HG03175 (cell line): Measurements from ENCODE around the gene MOGAT3.

Experiments
- ATAC-seq: cut with Tn5 transposase; IDR thresholded peaks from one replicate; pipeline ENCODE4 v1.9.1; 2021; ENCODE audit warnings: mild to moderate bottlenecking, moderate library complexity; ENCODE audit not compliant: unreplicated experiment

MOGAT3 gene

DNA sequence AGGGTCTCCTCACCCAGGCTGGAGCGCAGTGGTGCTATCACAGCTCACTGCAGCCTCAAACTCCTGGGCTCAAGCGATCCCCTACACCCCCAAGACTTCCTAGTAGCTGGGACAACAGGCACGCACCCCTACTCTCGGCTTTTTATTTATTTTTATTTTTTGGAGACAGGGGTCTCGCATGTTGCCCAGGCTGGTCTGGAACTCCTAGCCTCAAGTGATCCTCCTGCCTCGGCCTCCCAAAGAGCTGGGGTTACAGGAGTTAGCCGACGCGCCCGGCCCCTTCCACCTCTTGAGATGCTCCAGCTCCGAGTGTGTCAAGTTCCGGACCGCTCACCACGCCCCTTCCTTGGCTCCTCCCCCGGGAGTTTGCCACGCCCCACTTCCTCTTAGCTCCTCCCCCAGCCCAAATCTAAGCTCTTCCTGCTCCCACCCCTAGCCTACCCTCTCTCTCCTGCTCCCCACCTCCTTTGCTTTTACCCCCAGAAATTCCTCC is 27.0 kb downstream of the MOGAT3 start:
- no peak for ATAC-seq

DNA sequence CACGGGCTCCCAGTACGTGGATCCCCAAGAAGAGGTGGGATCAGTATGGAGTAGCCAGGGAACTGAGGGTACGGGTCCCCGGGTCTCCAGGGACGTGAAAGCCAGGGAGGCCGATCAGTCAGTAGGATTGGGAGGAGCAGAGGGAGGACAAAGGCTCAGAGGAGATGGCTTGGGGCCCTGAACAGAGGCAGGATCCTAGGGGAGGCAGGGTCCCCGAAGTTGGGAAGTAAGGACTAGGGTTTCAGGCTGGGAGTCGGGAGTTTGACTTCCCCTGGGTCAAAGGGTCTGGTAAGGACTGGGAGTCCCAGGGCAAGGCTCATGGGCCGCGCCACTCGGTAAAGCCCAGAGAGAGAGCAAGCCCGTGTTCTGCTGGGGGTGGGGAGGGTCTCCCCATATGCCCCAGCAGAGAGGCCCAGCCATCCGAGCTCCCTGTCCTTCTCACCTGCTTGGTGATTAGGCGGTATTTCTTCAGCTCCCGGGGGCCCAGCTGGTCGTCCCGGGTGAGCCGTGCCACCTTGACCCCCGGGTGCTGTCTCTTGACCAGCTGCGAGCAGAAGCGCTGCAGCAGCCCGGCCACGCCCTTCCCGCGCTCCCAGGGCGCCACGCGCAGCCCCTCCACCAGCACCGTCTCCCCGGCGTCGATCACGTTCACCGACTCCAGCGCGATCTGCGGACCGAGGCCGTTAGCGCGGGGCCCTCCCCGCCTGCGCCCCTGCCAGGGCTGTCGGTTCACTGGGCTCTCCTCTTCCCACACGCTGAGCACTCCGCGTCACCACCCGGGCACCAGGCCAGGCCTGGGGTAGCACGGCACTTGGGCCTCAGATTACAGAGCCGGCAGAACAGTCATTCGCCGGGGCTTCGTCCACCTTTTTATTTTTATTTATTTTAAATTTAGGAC is 27.7 kb downstream of the MOGAT3 start:
- no peak for ATAC-seq

DNA sequence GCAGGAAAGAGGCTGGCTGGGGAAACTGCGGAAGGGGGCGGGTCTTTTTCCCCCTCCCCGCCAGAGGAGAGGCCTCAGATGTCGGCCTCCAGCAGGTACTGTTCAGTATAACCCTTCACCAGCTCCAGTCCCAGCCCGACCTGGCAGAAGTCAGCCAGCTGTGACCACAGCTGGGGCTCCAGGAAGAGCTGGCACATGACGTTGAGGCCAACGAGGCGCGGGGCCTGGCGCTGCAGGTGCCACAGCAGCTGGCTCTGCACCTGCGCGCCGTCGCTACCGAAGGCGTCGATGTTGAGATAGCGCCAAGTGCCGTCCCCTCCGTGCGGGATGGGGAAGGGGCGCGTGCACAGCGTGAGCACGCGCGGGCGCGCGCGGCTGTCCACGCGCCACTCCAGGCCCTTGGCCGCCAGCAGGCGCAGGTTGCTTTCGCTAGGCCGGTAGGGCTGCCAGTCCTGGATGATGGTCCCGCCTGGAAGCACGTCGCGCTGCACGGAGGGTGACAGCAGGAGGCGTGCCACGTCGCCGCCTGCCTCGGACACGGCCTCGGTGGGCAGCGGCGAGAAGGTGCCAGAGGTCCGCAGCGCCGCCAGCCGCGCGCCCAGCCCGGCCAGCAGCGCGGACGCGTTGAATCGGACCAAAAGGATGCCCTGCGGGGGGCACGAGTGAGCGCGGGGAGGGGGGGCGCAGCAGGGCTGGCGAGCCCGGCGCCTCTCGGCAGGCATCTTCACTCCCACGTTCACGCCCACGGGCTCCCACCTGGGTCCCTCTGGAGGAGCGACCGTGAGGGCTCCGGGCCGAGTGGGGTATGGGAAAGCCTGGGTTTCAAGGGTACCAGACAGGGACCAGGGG is 28.6 kb downstream of the MOGAT3 start:
- ATAC-seq = no peak

DNA sequence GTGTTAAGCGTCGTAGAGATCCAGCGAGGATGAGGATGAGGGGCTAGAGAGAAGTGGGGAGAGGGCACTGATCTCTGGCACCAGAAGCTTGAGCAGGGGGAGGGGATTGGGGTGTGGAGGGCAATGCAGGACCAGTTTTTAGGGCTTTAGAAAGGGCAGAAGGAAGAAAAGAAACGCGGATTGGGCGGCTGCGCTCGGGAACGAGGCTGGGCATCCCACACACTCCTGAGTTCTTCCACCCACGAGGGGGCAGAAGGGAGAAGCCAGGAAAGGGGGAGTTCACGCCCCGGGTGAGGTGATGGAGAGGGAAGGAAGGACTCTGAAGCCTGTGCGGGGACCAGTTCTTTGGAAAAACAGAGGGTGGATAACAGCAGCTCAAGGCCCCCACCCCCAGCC is 29.4 kb downstream of the MOGAT3 start:
- no peak for ATAC-seq

DNA sequence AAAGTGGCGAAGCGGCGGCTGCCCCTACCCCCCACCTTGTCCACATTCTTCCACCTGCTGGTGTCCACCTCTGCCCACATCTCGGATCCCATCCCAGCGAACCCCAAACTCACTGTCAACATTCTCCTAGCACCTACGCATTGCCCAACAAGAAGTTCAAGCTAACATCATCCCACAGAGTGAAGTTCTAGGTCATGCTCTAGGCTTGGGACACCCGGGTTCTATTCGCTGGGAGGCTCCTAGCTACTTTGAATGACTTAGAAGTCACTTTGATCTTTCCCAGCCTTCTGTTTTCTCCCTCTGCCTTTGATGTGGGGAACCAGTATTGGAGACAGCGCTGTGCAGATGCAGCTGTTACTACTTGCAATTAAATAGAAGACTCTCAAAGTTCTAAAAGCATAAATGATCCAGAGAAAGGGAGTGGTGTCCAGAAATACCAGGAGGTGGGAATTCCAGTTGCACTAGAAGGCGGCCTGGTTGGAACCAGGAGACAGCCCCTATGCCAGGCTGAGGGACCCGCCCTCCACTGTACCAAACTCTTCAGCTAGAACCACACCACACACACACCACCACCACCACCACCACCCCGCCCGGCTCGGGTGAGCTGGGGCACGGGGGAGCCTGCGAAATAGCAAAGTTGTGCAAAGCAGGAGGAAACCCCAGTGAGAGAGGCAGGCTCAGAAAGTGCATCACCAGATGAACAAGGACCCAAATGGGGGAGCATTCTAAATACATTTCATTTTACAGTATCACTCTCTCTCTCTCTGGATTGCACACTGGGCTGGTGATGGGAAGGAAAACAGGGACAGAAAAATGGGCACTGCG is 30.0 kb downstream of the MOGAT3 start:
- no peak for ATAC-seq

DNA sequence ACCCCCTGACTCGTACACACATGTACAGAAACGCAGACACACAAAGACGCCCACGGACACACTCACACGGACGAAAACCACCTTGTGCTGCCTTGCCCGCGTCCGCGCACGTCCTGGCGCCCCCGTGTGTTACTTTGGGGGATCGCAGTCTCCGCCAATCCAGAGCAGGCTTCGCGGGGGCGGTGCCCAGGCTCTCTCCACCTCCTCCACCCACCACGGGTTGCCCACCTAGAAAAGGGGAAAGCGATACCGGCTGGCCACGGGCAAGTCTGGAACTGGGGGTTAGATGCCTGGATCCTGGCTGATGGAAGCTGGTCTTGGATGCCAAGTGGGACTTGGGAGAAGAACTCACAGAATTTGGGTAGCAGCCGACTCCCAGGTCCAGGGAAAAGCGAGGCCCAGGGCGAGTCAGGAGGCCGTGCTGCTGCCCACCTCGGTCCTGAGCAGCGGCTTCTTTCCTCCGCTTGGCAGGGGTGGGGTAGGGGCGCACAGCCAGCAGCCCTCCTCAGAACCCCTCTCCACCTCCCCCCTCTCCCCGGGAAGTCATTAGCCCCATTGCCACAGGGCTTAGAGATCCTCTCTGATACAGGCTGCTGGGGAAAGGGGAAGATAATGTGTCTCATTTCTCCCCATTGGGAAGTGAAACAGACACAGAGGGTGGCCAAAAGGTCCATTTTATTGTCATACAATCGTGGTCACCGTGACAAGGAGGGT is 30.8 kb downstream of the MOGAT3 start:
- ATAC-seq = peak; percentile 47

DNA sequence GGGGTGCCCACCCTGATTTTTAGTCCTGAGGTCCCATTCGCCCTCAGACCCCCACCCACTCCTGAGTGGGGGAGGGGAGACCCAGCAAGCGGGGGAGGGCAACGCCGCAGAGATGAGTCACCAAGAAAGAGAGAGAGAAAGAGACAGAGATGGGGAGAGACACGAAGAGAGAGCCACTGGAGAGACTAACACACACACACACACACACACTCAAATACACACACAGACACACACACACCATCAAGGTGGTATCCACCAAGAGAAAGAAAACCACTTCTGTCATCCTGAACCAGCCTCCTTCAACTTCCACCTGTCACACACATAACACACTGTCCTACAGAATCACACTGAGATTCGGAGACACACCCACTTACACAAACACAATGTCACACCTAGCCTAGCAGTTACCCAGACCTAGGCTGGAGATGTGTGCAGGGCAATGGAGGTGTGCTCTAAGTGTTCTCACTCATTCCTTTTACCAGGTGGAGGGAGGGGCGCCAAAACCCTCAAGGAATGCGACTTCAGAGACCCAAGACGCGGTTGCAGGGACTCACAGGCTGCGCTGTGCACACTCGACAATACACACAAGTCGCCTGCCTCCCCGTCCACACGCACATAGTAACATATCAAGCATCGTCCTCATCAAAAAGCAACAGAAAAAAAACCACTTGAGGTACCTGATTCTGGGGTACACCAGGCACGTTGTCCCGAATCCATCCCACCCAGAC is 31.6 kb downstream of the MOGAT3 start:
- no peak for ATAC-seq

DNA sequence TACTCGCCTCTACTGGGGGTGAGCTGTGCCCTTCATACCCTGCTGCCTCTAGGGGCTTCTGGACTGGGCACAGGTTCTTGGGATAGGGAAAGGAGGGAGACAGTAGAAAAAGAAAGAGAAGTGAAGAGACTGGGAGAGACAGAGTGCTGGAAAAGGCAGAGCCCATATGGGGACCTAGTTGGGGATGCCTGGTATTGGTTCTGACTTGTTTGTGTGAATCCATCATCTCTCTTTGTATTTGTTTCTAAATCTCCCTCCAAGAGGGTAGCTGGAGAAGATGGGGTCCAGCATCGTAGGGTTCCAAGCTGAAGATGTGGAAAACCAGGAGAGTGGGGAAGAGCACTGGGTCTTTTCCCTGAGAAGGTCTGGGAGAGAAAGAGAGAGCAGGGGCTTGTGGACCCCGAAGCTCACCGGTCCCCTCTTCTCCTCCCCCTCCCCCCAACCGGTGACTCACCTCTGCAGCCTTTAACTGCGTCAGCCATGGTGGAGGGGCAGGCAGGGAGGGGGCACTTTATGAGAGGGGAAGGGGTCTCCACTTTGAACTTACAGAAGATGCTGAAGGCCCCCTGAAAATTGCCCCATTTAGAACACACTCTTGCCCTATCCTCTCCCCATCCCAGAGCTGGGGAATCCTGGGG is 32.3 kb downstream of the MOGAT3 start:
- ATAC-seq = no peak

DNA sequence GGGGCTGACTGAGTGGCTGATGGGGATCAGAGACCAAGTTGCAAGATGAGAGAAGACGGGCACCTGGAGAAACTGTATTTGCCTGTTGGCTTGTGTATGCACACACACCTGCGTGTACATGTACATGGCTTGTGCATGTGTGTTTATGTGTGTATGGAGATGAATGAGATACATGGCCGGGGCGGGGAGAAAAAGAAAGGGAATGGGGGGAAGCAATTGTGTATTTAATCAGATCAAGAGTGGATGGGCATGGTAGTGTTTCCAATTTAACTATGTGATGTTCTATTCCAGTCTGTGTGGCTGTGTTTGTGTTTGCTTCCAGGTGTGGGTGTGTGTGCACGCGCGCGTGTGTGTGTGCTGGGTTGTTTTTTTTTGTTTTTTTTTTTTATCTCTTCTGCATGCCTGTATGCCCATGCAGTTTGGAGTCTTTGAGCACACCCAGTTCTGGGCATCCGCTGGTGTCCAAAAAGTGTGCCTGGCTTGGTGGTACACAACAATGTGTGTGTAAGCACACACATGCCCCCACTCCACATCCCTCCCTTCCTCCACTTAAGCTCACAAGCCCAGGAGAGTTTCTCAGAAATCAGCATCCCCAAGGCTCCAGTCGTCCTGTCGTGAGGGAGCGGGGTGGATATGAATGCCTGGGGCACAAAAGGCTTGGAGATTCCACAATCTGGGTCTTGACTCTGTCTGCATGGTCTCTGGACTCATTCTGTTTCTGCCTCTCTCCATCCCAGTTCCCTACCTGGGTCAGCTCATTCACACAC is 33.0 kb downstream of the MOGAT3 start:
- ATAC-seq = no peak

DNA sequence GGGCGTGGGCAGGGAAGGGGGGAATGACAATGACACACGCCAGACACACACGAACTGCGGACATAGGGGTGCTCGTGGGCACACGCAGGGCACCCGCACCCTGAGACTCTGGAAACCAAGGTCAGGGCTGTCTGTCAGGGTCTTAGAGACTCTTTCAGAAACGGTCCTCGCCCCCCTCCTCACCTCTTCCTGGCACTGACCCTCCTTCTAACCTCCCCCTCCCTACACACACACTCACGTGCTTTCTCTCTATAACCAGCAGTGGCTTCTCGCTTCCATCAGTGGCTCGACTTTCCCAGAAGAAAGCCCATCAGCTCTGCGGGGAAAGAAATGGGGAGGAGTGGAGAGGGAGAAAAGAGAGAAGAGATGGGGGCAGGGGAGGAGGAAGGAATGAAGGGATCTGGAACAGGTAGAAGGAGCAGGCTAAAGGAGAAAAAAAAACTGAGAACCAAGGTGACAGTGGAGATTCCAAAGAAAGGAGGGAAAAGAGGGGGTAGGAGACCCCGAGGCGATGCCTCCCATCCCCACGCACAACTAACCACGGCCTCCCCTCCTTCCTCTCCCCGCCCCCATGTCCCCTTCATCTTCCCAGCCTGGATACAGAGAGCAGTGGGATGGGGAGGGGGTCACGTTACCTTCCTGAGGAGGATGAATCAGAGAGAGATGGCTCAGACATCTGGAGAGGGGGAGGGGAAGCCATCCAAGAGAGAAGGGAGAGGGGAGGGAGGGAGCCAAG is 33.8 kb downstream of the MOGAT3 start:
- ATAC-seq = no peak

DNA sequence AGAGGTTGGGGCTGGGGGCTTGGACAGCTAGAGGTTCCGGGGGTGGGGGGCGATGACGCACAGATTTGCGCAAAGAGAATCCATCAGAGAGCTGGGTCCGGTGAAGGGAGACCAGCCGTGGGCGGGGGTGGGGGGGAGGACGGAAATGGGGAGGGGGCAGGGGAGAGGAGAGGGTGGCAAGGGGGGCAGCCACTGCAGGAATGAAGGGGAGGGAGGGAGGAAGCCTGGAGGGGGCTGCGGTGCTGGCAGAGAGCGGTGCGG is 34.3 kb downstream of the MOGAT3 start:
- ATAC-seq = no peak

DNA sequence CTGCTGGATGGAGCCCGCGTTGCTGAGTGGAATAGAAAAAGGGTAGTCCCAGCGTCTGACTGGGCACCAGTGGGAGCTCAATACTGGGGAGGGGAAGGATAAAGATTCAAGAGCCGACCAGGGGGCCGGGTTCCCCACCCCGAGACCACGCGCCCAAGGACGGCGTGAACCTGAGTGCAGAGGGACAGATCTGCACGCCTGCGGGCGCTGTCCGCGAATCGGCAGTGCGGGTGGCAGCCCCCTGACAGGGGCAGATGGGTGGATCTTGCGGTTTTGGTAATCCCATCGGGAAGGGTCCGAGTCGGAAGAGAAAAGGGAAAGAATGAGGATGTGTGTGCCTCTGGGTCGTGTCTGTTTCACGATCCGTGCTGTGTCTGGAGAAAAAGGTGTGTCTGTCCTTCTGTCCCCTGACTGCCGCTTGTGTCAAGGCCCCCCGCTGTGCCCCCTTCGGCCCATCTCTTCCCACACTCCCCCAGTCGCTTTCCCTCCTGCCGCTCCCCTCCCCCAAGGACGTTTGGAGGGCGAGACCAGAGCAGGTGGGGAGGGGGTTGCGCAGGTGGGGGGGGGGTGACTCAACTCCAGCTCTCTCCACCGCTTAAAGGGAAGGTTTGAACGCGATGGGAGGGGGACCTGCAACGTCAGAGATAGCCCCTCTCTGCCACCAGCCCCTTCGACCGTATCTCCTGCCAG is 34.7 kb downstream of the MOGAT3 start:
- no peak for ATAC-seq

DNA sequence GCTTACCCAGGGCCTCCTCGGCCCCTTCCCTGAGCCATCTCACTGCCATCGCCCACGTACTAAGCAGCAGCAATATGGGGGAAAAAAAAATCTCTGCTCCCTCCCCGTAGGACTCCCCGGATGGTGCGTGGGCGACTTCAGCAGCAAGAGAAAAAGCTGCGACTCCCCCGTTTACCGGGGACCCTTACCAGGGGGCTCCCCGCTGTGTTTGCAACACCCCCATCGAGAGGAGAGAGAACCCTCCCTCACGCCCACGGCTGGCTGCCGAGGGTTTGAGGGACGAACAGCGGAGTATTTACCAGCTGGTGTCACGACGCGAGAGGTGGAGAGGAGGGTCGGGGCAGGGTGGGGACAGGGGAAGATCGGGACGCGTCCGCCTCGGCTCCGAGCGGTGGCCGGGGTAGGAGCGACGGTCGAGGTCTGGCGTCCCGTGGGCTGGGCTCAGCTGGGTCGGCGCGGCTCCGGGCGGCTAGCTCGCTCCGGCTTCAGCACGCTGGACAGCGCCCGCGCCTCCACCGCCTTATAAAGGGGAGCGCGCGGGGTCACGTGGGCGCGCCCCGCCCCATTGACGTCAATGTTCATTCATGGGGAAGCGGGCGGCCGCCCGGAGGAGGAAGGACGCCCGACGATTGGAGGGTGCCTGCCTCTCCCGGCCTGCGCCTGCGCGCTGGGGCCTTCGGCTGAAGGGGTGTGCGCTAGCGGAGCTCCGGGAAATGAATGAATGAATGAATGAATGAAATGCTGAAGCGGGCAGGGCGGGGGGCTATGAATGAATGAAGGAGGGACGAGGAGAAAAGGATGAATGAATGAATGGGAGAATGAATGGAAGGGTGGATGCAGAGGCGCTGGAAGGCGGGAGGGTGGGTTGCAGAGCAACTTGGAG is 35.5 kb downstream of the MOGAT3 start, which contains the start of gene VGF:
VGF (minus strand) TSS at position 495 of the 883 bp plus-strand sequence. CDS start 726 bp downstream, outside the sequence.
- peak; percentile 66 for ATAC-seq

DNA sequence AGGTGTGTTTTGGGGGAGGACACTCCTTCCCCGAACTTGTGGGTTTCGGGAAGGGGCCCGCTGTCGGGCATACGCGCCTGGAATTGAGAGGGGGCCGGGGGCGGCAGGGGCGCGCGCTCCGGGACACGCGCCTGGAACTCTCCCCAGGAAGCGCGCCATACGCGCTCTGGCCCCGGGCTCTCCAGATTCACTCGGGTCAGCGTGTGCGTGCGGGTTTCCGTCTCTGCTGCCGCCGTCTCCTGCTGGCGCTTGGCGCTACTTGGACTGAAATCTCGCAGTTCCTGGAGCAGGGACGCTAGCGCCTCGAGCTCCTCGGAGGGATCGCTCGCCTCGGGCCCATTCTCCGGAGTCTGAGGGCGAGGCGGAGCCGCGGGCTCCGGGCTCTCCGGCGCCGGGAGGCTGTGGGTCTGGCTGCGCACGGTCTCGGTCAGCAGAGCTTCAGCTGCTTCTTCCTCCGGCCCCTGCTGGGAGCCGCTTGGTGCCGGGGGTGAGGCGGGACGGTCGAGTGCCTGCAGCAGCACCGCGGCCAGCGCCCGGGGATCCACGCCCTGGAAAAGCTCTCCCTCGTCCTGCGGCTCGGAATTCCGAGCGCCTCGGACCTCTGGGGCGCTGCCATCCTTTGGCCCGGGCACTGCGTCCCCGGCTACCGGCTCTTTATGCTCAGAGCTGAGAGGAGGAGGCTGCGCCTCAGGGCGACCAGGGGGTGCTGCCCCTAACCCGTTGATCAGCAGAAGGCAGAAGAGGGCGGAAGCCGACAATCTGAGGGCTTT is 36.6 kb downstream of the MOGAT3 start:
- ATAC-seq = no peak

DNA sequence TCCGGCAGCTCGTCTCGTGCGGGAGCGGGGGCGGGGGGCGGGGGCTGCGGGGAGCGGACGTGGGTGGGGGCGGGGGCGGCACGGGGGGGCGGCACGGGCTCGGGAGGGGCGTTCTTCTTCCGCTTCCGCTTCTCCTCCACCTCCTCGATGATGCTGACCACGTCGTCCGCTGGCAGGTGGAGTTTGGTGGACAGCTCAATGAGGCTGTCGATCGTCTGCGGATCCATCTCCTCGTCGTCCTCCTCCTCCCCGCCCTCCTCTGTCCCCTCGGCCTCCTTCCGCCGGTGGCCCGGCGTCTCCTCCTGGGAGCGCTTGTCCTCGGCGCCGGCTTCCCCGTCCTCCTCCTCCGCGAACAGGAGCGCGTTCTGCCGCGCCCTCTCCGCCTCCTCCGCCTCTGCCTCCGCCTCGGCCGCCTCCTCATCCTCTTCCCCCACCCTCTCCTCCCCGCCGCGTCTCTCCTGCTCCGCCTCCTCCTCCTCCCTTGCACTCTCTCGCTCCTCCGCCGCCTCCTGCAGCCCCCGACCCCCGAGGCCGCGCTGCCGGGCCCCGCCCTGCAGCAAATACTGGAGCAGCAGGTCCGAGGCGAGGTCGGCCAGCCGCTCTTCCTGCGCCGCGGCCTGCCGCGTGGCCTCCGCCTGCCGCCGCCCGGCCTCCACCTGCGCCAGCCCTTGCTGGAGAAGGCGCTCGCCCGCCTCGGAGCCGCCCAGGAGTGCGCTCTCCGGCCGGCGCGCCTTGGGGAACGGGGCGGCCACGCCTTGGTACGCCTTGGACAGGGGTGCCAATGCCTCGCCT is 37.4 kb downstream of the MOGAT3 start:
- no peak for ATAC-seq
